ENCODE measurements around the gene KLHL24.
A peak's percentile ranks its signal among the peaks of the same experiment; 100 is the strongest.
"Not testable (repeated sequence)": the region's sequence is repeated elsewhere in the genome, so short reads cannot be mapped to it uniquely, and the experiment has no call there.

Gene KLHL24

DNA sequence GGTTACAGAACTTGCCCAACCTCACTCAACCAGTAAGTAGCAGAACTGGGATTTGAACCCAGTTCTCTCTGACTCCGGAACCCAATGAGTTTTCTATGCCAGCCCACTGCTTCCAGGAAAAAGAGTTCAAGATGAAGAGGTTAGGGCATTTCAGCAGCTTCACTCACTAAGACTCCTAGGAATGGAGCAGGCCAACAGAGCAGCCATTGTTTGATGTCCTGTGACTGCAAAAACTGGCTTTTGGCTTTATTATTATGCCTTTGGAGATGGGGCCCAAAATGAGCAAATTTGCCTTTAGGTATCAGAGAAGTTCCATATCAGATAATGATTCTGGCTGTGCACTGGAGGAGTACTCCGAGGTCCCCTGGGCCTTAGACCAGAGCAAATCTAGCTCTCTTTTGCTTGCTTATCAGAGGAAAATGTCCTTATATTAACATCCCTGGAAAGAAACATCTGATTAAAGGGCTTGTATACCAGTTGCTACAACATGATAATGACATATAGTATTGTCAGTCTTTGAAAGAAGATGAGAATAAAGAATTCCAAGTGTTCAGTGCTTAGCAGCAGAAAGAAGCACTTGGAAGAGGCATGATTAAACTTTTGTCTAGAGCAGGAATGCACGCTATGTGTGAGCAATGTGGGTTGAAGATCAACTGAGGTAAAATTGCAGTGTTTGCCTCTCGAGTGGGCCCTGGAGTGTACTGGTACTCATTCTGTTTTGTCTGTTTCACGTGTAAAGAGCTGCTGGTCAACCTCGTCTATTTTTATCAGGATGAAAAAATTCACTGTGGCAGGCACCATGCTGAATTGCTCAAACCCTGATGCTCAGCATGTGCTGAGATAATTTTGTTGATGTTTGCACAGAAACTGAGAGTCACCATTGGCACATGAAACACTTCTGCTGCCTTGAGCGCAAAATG is 21.8 kb upstream of the KLHL24 start:
- no peak overlapping the region for H3K9ac ChIP-seq (ENCODE audit: low read length in 5 of 5)
- H3K4me1 ChIP-seq (ENCODE audit: control insufficient read depth in 5 of 5, insufficient read depth in 5 of 5, low read length in 5 of 5): peaks cover 0 to 9% (median 5%) of the 10 kb centered on the region in 5 donors
- no peak overlapping the region for H3K27ac ChIP-seq (ENCODE audit: low read depth, low read length)
- H3K4me3 ChIP-seq (ENCODE audit: low read depth in 1 of 5, low read length in 5 of 5): no peak overlapping the region
- H3K36me3 ChIP-seq (ENCODE audit: control insufficient read depth in 5 of 5, insufficient read depth in 5 of 5, low read length in 5 of 5): no peaks in the 10 kb centered on the region
- no peaks in the 10 kb centered on the region for H3K27me3 ChIP-seq (ENCODE audit: control insufficient read depth in 5 of 5, insufficient read depth in 4 of 5, low read length in 5 of 5)
- H3K9me3 ChIP-seq (ENCODE audit: control insufficient read depth in 5 of 5, low read length in 5 of 5): no peaks in the 10 kb centered on the region

DNA sequence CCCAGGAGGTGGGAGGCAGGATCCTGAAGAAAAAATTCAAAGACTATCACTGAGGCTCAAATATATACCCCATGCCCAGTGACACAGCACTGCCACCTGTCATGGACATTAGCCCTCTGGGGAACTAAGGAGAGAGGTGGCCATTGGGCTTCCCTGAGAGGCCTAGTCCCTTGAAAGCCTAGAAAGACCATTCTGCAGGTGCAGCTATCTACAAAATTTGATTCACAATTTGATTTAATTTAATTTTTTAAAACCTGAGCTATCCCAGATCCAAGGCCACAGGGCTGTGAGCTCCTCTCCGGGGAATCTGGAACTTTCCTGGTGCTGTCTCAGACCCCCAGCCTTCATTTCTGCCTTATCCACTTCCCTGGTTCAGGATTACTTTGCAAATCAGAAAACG is 16.9 kb upstream of the KLHL24 start:
- H3K4me1 ChIP-seq (ENCODE audit: control insufficient read depth in 5 of 5, insufficient read depth in 5 of 5, low read length in 5 of 5): peaks cover 0 to 9% (median 4%) of the 10 kb centered on the region in 5 donors
- H3K9ac ChIP-seq (ENCODE audit: low read length in 5 of 5): no peak overlapping the region
- no peak overlapping the region for H3K4me3 ChIP-seq (ENCODE audit: low read depth in 1 of 5, low read length in 5 of 5)
- no peaks in the 10 kb centered on the region for H3K36me3 ChIP-seq (ENCODE audit: control insufficient read depth in 5 of 5, insufficient read depth in 5 of 5, low read length in 5 of 5)
- H3K27me3 ChIP-seq (ENCODE audit: control insufficient read depth in 5 of 5, insufficient read depth in 4 of 5, low read length in 5 of 5): no peaks in the 10 kb centered on the region
- H3K27ac ChIP-seq (ENCODE audit: low read depth, low read length): no peak overlapping the region
- H3K9me3 ChIP-seq (ENCODE audit: control insufficient read depth in 5 of 5, low read length in 5 of 5): no peaks in the 10 kb centered on the region

DNA sequence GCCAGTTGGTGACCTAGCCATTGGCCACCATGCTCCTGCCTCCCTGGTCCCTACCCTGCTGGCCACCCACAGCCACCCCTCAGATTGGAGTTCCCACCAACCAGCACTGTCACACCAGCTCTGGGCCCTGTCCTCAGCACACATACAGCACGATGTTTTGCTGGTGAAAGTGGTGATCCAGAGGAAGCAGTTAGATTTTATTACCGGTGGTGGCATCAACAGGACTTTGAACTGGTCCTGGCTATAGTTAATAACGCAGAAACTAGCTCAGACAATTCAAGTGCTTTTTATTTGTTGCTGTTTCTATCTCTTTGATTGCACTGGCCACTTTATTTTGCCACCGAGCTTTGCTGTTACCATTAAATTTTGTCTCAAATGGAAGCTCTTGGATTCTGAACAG is 16.4 kb upstream of the KLHL24 start:
- no peaks in the 10 kb centered on the region for H3K27me3 ChIP-seq (ENCODE audit: control insufficient read depth in 5 of 5, insufficient read depth in 4 of 5, low read length in 5 of 5)
- no peak overlapping the region for H3K9ac ChIP-seq (ENCODE audit: low read length in 5 of 5)
- H3K4me3 ChIP-seq (ENCODE audit: low read depth in 1 of 5, low read length in 5 of 5): no peak overlapping the region
- peaks cover 0 to 4% (median 0%) of the 10 kb centered on the region in 5 donors for H3K4me1 ChIP-seq (ENCODE audit: control insufficient read depth in 5 of 5, insufficient read depth in 5 of 5, low read length in 5 of 5)
- H3K27ac ChIP-seq (ENCODE audit: low read depth, low read length): no peak overlapping the region
- H3K36me3 ChIP-seq (ENCODE audit: control insufficient read depth in 5 of 5, insufficient read depth in 5 of 5, low read length in 5 of 5): no peaks in the 10 kb centered on the region
- no peaks in the 10 kb centered on the region for H3K9me3 ChIP-seq (ENCODE audit: control insufficient read depth in 5 of 5, low read length in 5 of 5)

DNA sequence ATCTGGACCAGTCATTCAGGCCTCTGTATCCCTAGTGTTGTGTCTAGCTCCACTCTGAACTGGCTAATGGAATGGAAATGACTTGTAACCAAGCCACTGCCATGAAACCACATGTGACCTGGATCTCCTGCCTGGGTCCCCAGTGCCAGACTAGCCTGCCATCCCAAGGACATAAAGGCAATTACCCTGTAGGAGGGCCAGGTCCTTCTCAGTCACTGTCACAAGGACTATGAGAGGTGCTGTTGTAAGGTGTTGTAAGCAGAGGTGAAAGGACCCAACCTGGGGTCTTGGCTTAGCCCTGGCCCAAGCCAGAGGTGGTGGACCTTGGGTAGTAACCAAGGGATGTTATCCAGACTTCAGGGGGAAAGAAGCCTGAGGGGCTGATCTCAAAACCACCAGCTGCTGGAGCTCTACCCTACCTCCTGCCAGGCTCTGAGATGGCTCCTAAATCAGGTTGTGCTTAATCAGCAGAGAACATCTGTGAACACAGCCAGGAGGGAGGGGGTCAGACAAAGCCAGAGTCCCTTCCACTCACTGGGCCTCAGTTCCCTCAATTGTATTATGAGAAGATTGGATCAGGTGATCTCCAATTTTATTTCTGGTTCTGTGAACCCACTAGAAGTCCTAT is 15.7 kb upstream of the KLHL24 start:
- no peak overlapping the region for H3K9ac ChIP-seq (ENCODE audit: low read length in 5 of 5)
- no peaks in the 10 kb centered on the region for H3K9me3 ChIP-seq (ENCODE audit: control insufficient read depth in 5 of 5, low read length in 5 of 5)
- no peaks in the 10 kb centered on the region for H3K36me3 ChIP-seq (ENCODE audit: control insufficient read depth in 5 of 5, insufficient read depth in 5 of 5, low read length in 5 of 5)
- no peak overlapping the region for H3K4me3 ChIP-seq (ENCODE audit: low read depth in 1 of 5, low read length in 5 of 5)
- H3K27ac ChIP-seq (ENCODE audit: low read depth, low read length): no peak overlapping the region
- H3K4me1 ChIP-seq (ENCODE audit: control insufficient read depth in 5 of 5, insufficient read depth in 5 of 5, low read length in 5 of 5): no peaks in the 10 kb centered on the region
- H3K27me3 ChIP-seq (ENCODE audit: control insufficient read depth in 5 of 5, insufficient read depth in 4 of 5, low read length in 5 of 5): no peaks in the 10 kb centered on the region

DNA sequence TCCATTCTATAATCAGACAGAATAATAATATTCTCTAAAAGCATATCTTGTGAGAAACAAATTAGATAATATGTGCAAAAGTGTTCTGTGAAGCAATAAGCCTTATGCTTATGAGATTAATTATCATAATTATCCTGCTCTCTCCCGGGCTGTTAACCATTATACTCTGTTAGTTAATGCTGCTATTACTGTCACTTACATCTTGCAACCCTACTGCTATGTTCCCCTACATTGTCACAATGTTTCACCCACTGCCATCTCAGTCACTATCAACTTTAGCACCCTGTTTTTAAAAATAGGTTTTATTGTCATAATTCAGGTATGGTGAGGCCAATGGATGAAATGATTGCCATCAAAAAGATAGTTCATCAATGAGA is 15.2 kb upstream of the KLHL24 start:
- no peaks in the 10 kb centered on the region for H3K36me3 ChIP-seq (ENCODE audit: control insufficient read depth in 5 of 5, insufficient read depth in 5 of 5, low read length in 5 of 5)
- H3K27me3 ChIP-seq (ENCODE audit: control insufficient read depth in 5 of 5, insufficient read depth in 4 of 5, low read length in 5 of 5): no peaks in the 10 kb centered on the region
- no peaks in the 10 kb centered on the region for H3K4me1 ChIP-seq (ENCODE audit: control insufficient read depth in 5 of 5, insufficient read depth in 5 of 5, low read length in 5 of 5)
- H3K4me3 ChIP-seq (ENCODE audit: low read depth in 1 of 5, low read length in 5 of 5): no peak overlapping the region
- H3K9me3 ChIP-seq (ENCODE audit: control insufficient read depth in 5 of 5, low read length in 5 of 5): no peaks in the 10 kb centered on the region
- H3K27ac ChIP-seq (ENCODE audit: low read depth, low read length): no peak overlapping the region
- no peak overlapping the region for H3K9ac ChIP-seq (ENCODE audit: low read length in 5 of 5)

DNA sequence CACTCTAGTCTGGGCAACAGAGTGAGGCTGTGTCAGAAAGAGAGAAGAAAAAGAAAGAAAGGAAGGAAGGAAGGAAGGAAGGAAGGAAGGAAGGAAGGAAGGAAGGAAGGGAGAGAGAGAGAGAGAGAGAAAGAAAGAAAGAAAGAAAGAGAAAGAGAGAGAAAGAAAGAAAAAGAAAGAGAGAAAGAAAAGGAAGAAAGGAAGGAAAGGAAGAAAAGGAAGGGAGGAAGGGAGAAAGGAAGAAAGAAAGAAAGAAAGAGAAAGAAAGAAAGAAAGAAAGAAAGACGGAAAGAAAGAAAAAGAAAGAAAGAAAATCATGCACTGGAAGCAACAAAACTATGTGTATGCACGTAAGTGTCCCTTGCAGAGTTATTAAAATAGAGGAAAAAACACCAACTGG is 12.9 kb upstream of the KLHL24 start:
- H3K4me3 ChIP-seq (ENCODE audit: low read depth in 1 of 5, low read length in 5 of 5); H3K9me3 ChIP-seq (ENCODE audit: control insufficient read depth in 5 of 5, low read length in 5 of 5); H3K9ac ChIP-seq (ENCODE audit: low read length in 5 of 5); H3K27me3 ChIP-seq (ENCODE audit: control insufficient read depth in 5 of 5, insufficient read depth in 4 of 5, low read length in 5 of 5); H3K4me1 ChIP-seq (ENCODE audit: control insufficient read depth in 5 of 5, insufficient read depth in 5 of 5, low read length in 5 of 5); H3K27ac ChIP-seq (ENCODE audit: low read depth, low read length); H3K36me3 ChIP-seq (ENCODE audit: control insufficient read depth in 5 of 5, insufficient read depth in 5 of 5, low read length in 5 of 5): not testable (repeated sequence)

DNA sequence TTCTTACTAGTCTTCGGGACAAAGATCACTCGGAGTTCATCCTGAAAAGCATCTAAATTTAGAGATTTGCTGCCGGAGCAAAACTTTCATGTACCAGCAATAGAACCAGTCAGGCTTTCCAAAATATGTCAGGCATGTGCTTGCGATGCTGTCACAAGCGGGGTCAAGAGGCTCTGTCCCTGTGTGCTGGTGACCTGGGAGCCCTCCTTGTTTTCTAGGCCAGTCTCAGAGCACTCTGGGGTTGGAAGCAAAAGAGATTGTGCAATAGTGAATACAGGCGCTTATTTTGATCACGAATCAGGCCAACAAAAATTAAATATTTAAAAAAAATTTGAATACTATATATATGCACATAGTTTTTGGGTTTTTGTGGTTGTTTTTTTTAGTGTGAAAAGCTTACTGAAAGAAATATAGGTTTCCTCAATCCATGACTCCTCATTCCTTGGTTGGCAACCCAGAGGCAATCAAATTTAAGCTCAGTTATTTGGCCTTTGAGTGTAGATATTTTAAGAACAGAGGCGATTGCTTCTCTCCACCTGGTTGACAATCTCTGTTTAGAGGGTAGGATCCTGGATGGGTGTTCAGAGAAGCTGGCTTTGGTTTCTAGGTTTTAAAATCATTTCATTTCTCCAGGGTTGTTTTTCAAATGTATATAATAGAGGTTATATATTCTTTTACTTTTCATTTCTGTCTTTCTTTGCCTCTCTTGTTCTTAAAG is 8.4 kb upstream of the KLHL24 start:
- Histone ChIP-seq H3K36me3 (ENCODE audit: control insufficient read depth in 5 of 5, insufficient read depth in 5 of 5, low read length in 5 of 5) (no peaks in the 10 kb centered on the region), H3K27ac (ENCODE audit: low read depth, low read length) (no peak overlapping the region), H3K4me3 (ENCODE audit: low read depth in 1 of 5, low read length in 5 of 5) (no peak overlapping the region), H3K9me3 (ENCODE audit: control insufficient read depth in 5 of 5, low read length in 5 of 5) (no peaks in the 10 kb centered on the region), H3K4me1 (ENCODE audit: control insufficient read depth in 5 of 5, insufficient read depth in 5 of 5, low read length in 5 of 5) (peaks cover 0 to 8% (median 3%) of the 10 kb centered on the region in 5 donors), H3K9ac (ENCODE audit: low read length in 5 of 5) (peak overlapping the region in 1 of 5 donors; percentile 35), H3K27me3 (ENCODE audit: control insufficient read depth in 5 of 5, insufficient read depth in 4 of 5, low read length in 5 of 5) (no peaks in the 10 kb centered on the region)

DNA sequence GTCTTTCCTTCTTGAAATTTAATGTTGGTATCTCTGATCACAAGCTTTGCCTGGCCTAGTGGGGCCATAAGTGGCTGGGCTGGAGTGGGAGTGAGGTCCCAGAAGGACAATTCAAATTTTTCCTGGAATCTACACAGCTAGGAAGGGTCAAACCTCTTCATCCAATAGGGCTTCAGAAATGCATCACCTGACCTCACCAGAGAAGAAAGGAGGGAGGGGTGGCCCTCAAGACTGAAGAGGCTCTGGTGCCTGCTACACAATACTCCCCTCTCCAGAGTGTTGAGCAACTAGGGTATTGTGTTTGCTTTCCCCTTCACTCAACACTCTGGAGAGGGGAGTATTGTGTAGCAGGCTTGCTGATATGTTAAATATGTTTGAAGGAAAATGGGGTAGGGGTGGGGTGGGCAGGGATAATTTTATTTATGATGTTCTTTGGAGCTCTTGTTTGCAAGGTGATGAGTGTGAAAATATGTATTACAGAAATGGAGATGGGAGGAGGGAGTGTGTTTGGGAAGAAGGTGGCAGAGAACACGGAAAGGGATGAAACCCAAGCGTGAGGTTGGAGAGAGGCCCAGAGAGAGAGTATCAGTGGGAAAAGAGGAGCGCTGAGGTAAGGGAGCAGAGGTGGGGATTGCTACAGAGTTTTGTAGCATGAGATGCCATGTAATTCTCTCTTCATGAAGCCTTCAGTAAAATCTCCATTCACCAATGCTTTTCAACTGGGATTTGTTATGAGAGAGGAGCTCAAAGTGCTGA is 5.7 kb upstream of the KLHL24 start:
- Histone ChIP-seq H3K4me3 (ENCODE audit: low read depth in 1 of 5, low read length in 5 of 5) (no peak overlapping the region), H3K9ac (ENCODE audit: low read length in 5 of 5) (no peak overlapping the region), H3K36me3 (ENCODE audit: control insufficient read depth in 5 of 5, insufficient read depth in 5 of 5, low read length in 5 of 5) (no peaks in the 10 kb centered on the region), H3K27me3 (ENCODE audit: control insufficient read depth in 5 of 5, insufficient read depth in 4 of 5, low read length in 5 of 5) (no peaks in the 10 kb centered on the region), H3K9me3 (ENCODE audit: control insufficient read depth in 5 of 5, low read length in 5 of 5) (no peaks in the 10 kb centered on the region), H3K4me1 (ENCODE audit: control insufficient read depth in 5 of 5, insufficient read depth in 5 of 5, low read length in 5 of 5) (peaks cover 0 to 10% (median 4%) of the 10 kb centered on the region in 5 donors), H3K27ac (ENCODE audit: low read depth, low read length) (no peak overlapping the region)

- no peak overlapping the region for H3K9ac ChIP-seq (ENCODE audit: low read length in 5 of 5)
- no peaks in the 10 kb centered on the region for H3K36me3 ChIP-seq (ENCODE audit: control insufficient read depth in 5 of 5, insufficient read depth in 5 of 5, low read length in 5 of 5)
- no peaks in the 10 kb centered on the region for H3K27me3 ChIP-seq (ENCODE audit: control insufficient read depth in 5 of 5, insufficient read depth in 4 of 5, low read length in 5 of 5)
- no peaks in the 10 kb centered on the region for H3K9me3 ChIP-seq (ENCODE audit: control insufficient read depth in 5 of 5, low read length in 5 of 5)
- H3K4me3 ChIP-seq (ENCODE audit: low read depth in 1 of 5, low read length in 5 of 5): no peak overlapping the region
- no peak overlapping the region for H3K27ac ChIP-seq (ENCODE audit: low read depth, low read length)
- peaks cover 0 to 14% (median 9%) of the 10 kb centered on the region in 5 donors for H3K4me1 ChIP-seq (ENCODE audit: control insufficient read depth in 5 of 5, insufficient read depth in 5 of 5, low read length in 5 of 5)
Observed at GRCh38 chr3:183631715-183632114, 3.7 kb upstream of the KLHL24 start.

All from subcutaneous abdominal adipose tissue (tissue), 5 donors.